ENCODE measurements around the gene PNMA8B. TPM values are rescaled to one million over a fixed set of nuclear protein-coding genes. Genes with fewer than 3 reads are reported as not detected.
A peak's percentile ranks its signal among the peaks of the same experiment; 100 is the strongest.

PNMA8B gene
- total RNA-seq, 6 experiments from 2014 or later, result 0.02 to 0.17 (median 0.07) TPM; not detected in 2

DNA sequence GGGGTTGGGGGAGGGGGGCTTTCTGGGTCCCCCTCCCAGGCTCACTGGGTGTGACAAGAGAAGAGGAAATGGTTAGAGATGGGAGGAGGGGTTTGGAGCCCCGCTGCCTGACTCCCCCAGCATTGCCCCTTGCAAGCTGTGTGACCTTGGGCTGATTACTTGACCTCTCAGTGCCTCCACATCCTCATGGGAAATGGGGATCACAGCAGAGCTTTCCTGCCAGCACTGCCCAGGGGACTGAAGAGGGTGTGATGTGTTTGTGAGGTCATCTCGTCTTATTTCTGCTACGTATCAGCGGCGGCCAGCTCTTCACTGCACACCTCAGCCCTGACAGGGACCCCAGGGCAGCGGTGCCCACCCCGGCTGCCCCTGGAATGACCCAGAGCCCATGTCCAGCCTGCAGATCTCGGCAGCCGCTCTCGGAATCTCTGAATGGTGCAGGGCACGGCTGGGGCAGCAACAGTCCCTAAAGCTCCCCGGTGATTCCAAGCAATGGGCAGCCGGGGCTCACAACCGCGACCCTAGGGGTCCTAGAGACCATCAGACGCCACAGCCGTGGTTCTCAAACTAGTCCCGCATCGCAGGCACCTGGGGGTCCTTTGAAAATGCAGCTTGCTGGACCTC is 8.4 kb downstream of the PNMA8B start:
- peaks cover 24% of the 10 kb centered on the region for H3K4me1 Mint-ChIP-seq (ENCODE audit: low read depth)
- H3K27me3 Mint-ChIP-seq (ENCODE audit: insufficient read depth), result peaks cover 15% of the 10 kb centered on the region
- no peaks in the 10 kb centered on the region for H3K36me3 Mint-ChIP-seq (ENCODE audit: low read depth)
- H3K27ac Mint-ChIP-seq, result no peak overlapping the region
- H3K9me3 Mint-ChIP-seq, result no peaks in the 10 kb centered on the region
- no peak for DNase-seq
- H3K4me3 Mint-ChIP-seq, result peak overlapping the region; percentile 76
- TF ChIP-seq, protein P1, sequence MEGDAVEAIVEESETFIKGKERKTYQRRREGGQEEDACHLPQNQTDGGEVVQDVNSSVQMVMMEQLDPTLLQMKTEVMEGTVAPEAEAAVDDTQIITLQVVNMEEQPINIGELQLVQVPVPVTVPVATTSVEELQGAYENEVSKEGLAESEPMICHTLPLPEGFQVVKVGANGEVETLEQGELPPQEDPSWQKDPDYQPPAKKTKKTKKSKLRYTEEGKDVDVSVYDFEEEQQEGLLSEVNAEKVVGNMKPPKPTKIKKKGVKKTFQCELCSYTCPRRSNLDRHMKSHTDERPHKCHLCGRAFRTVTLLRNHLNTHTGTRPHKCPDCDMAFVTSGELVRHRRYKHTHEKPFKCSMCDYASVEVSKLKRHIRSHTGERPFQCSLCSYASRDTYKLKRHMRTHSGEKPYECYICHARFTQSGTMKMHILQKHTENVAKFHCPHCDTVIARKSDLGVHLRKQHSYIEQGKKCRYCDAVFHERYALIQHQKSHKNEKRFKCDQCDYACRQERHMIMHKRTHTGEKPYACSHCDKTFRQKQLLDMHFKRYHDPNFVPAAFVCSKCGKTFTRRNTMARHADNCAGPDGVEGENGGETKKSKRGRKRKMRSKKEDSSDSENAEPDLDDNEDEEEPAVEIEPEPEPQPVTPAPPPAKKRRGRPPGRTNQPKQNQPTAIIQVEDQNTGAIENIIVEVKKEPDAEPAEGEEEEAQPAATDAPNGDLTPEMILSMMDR (IDR thresholded peaks at IDR 0.05), result no peak

GRCh38 chr19:46486358-46486757 is 9.3 kb downstream of the PNMA8B start:
- DNase-seq, result no peak
- Mint-ChIP-seq H3K27me3 (ENCODE audit: insufficient read depth) (peaks cover 13% of the 10 kb centered on the region), H3K4me3 (no peak overlapping the region), H3K9me3 (no peaks in the 10 kb centered on the region), H3K36me3 (ENCODE audit: low read depth) (no peaks in the 10 kb centered on the region), H3K4me1 (ENCODE audit: low read depth) (peaks cover 33% of the 10 kb centered on the region), H3K27ac (no peak overlapping the region)
- TF ChIP-seq, protein P1 (IDR thresholded peaks at IDR 0.05), result no peak

DNA sequence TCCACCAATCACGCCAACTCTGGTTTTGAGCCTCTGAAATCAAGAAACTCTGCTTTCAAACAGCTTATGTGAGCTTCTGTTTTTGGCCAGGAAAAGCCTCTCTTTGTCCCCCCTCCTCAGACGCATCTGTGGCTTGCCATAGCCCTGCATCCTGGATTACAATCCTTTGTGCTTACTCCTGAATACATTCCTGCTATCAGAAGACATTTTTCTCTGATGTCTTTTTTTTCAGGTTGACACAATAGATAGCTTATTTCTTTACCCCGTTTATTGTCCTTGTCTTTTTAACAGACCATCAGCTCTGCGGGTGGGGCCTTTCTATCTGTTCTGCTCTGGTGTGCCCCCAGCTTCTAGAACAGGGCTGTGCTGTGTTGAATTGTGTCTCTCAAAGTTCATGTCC is 11.0 kb downstream of the PNMA8B start:
- peaks cover 9% of the 10 kb centered on the region for H3K27me3 Mint-ChIP-seq (ENCODE audit: insufficient read depth)
- H3K4me3 Mint-ChIP-seq, result no peak overlapping the region
- TF ChIP-seq, protein P1 (IDR thresholded peaks at IDR 0.05), result no peak
- H3K4me1 Mint-ChIP-seq (ENCODE audit: low read depth), result peaks cover 40% of the 10 kb centered on the region
- no peaks in the 10 kb centered on the region for H3K36me3 Mint-ChIP-seq (ENCODE audit: low read depth)
- DNase-seq, result no peak
- no peak overlapping the region for H3K27ac Mint-ChIP-seq
- no peaks in the 10 kb centered on the region for H3K9me3 Mint-ChIP-seq

DNA sequence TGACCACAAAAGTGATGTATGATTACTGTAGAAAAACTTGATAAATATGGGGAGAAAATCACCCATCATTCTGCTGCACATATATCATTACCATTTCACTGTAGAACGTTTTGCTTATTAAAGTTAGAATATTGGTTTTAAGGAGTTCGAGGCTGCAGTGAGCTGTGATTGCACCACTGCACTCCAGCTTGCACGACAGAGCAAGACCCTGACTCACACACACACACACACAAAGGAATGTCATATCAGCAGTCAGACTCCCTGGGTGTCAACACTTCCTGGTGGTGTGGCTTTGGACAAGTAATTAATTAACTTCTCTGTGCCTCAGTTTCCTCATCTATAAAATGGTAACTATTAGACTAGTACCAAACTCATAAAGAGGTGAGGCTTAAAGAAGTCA is 13.0 kb downstream of the PNMA8B start:
- Mint-ChIP-seq H3K27ac (no peak overlapping the region), H3K27me3 (ENCODE audit: insufficient read depth) (peaks cover 6% of the 10 kb centered on the region)
- TF ChIP-seq, protein P1 (IDR thresholded peaks at IDR 0.05), result no peak

DNA sequence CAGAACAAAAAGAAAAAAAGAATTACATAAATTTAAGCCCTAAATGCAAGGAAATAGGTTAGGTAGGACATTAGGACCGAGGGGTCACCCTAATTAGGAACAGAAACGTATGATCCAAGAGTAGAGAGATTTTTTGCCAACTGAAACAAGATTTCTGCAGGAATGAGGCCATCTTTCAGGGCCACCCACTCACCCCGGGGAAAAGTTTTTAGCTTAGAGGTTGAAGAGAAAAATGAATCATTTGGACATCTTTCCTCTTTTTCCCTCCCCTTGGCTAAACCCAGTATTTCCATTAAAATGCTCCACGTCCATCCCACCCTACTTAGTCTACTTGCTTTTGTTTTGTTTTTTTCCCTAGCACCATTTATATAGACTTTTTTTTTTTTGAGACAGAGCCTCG is 13.7 kb downstream of the PNMA8B start:
- no peaks in the 10 kb centered on the region for H3K9me3 Mint-ChIP-seq
- TF ChIP-seq, protein P1 (IDR thresholded peaks at IDR 0.05), result no peak
- peak overlapping the region; percentile 75 for H3K27ac Mint-ChIP-seq
- H3K4me1 Mint-ChIP-seq (ENCODE audit: low read depth), result peaks cover 37% of the 10 kb centered on the region
- H3K36me3 Mint-ChIP-seq (ENCODE audit: low read depth), result no peaks in the 10 kb centered on the region
- DNase-seq, result no peak
- H3K27me3 Mint-ChIP-seq (ENCODE audit: insufficient read depth), result peaks cover 6% of the 10 kb centered on the region
- peak overlapping the region; percentile 73 for H3K4me3 Mint-ChIP-seq

More for the DNA sequence above, 13.0 kb downstream of the PNMA8B start:
- DNase-seq, result peak; percentile 27
- no peaks in the 10 kb centered on the region for H3K9me3 Mint-ChIP-seq
- peaks cover 44% of the 10 kb centered on the region for H3K4me1 Mint-ChIP-seq (ENCODE audit: low read depth)
- H3K4me3 Mint-ChIP-seq, result no peak overlapping the region; the same call in 1 of the 2 replicates
- no peaks in the 10 kb centered on the region for H3K36me3 Mint-ChIP-seq (ENCODE audit: low read depth)
